Spleen (tissue), 7 donors: ENCODE data around the gene RAPGEF4.

Source experiments
- CTCF ChIP-seq, 11 experiments: fragments of 200-600 bp in 7 of 11; fragments of 450-650 bp in 4 of 11; sonication (generic) in 4 of 11; IDR thresholded peaks in 8 of 11; conservative IDR thresholded peaks in 3 of 11; 1 replicate in 7 of 11; 2 replicates in 4 of 11; pipeline versions ENCODE4 v1.4.0 to v1.8.0; 2016 to 2021; ENCODE audit warnings: antibody characterized with exemption in 11 of 11, inconsistent platforms in 4 of 11, mild to moderate bottlenecking in 1 of 11
- POLR2A ChIP-seq, 3 donors: fragments of 450-650 bp; IDR thresholded peaks; one replicate each; pipeline ENCODE4 v1.5.1; 2017; ENCODE audit warnings: antibody characterized with exemption in 3 of 3, mild to moderate bottlenecking in 1 of 3
- POLR2AphosphoS5 ChIP-seq, 3 donors: sonication (generic); formaldehyde crosslinking; IDR thresholded peaks; one replicate each; pipeline ENCODE4 v1.5.1; 2017; ENCODE audit warnings: antibody characterized with exemption in 3 of 3
- donor health status: DM: no; HTN: no; CAD: no; lungs with moderate emphysema.
- donor health status: DM: no; HTN: no; CAD: no.
- donor health status: DM: no; HTN: no; CAD: no.

GRCh38 chr2:172922306-172922705 lies 186.7 kb downstream of the RAPGEF4 start:
- TF ChIP-seq POLR2A (IDR thresholded peaks at IDR 0.05) (no peak), CTCF (IDR thresholded peaks at IDR 0.05 in 8 of 11, conservative IDR thresholded peaks at IDR 0.05 in 3 of 11) (no peak), POLR2AphosphoS5 (IDR thresholded peaks at IDR 0.05) (no peak)
